Astrocyte of the cerebellum (primary cell): ENCODE results near the gene AGPAT3.

ENCODE experiments used
- DNase-seq: peaks from one replicate; pipeline ENCODE4 v3.0.0-alpha.2; 2011; ENCODE audit warnings: low read depth
- H3K4me3 ChIP-seq: 2 replicates; pipeline ENCODE4 v1.5.1; 2011; ENCODE audit warnings: mild to moderate bottlenecking, low read depth, low read length, moderate library complexity
- in situ Hi-C: cut with HindIII; loops from 2 replicates; pipeline ENCODE4 v1.10.0; 2017; ENCODE audit warnings: low sequenced_read_pairs
- TF ChIP-seq, protein P1 (sequence below): IDR thresholded peaks from 2 replicates; pipeline ENCODE4 v1.5.1; 2012; ENCODE audit warnings: low read length, low read depth, moderate library complexity, mild to moderate bottlenecking; ENCODE audit errors: missing control alignments

AGPAT3 gene

DNA sequence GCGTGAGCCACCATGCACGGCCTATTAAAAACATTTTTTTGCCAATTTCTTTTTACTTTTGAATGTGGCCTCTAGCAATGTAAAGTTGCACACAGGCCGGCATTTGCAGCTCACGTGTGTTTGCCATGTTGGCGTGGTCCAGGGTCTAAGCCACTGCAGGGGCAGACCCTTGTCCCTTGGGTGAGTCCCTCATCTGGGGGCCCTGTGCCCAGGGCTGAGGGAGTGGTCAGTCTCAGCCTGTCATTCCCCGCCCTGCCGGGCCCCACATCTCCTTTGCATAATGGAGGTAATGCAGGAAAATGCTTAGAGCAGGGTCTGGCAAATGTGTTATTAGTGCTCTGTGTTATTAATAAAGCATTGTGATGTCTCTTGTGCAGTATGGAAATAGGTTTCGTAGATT lies 16.9 kb downstream of the AGPAT3 start:
- no peak overlapping the region for H3K4me3 ChIP-seq
- TF ChIP-seq, protein P1, sequence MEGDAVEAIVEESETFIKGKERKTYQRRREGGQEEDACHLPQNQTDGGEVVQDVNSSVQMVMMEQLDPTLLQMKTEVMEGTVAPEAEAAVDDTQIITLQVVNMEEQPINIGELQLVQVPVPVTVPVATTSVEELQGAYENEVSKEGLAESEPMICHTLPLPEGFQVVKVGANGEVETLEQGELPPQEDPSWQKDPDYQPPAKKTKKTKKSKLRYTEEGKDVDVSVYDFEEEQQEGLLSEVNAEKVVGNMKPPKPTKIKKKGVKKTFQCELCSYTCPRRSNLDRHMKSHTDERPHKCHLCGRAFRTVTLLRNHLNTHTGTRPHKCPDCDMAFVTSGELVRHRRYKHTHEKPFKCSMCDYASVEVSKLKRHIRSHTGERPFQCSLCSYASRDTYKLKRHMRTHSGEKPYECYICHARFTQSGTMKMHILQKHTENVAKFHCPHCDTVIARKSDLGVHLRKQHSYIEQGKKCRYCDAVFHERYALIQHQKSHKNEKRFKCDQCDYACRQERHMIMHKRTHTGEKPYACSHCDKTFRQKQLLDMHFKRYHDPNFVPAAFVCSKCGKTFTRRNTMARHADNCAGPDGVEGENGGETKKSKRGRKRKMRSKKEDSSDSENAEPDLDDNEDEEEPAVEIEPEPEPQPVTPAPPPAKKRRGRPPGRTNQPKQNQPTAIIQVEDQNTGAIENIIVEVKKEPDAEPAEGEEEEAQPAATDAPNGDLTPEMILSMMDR: no peak
- in situ Hi-C loops: no loop called here
- DNase-seq: no peak

DNA sequence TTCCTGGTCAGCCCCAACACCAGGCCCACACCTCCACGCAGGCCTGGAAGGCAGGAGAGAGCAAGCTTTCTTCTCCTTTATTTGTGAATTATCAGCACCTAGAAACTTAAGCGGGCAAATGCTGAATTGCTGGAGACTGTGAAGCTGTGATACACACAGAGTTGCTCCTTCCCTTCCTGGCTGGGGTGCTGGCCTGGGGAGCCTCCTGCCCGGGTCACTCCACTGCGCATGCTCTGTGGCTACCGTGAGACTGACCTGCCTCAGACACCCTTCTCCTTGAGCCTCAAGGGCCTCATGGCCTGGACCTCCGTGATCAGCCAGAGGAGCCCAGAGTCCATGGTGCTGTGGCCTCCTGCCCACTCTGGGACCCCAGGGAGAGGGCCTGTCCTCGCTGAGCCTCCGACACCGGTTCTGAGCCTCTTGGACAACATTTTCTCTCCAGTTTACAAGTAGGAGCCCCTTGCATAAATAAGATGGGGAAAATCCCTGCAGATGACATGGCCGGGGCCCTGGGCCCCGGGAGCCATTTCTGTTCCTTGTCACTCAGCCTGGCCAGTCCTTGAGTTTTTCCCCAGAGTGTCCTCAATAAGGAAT lies 18.0 kb downstream of the AGPAT3 start:
- in situ Hi-C loops: no loop called here
- DNase-seq: no peak
- no peak overlapping the region for H3K4me3 ChIP-seq
- TF ChIP-seq, protein P1: no peak

DNA sequence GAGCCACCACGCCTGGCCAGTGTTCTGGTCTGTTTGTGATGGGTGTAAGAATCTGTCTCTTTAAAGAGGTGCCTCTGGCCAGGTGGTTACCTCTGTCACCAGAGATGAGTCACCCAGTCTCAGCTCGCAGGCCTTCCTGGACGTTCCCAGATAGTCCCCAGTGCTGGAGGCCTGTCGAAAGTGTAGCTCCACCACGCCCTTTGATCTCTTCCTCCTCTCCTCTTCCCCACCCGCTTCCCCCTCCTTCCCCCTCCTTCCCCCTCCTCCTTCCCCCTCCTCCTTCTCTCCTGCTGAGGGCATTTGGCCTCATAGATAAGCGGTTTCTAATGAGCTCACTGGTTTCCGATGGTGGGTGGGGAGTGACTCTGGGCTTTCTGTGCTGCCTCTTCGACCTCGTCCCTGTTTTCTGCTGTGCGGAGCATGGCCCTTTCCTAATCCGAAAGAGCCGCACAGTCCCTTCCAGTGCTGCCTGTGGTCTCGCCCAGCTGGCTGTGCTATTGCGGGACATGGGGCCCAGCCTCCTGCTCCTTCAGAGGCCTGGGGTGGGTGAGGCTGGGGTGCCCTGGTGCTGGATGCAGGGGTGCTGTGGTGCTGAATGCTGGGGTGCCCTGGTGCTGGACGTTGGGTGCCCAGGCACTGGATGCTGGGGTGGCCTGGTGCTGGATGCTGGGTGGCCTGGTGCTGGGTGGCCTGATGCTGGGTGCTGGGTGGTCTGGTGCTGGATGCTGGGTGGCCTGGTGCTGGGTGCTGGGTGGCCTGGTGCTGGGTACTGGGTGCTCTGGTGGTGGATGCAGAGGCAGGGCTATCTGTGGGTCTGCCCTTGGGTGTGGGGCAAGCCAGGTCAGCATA lies 19.2 kb downstream of the AGPAT3 start:
- DNase-seq: no peak
- in situ Hi-C loops: no loop called here
- H3K4me3 ChIP-seq: no peak overlapping the region
- TF ChIP-seq, protein P1: no peak

DNA sequence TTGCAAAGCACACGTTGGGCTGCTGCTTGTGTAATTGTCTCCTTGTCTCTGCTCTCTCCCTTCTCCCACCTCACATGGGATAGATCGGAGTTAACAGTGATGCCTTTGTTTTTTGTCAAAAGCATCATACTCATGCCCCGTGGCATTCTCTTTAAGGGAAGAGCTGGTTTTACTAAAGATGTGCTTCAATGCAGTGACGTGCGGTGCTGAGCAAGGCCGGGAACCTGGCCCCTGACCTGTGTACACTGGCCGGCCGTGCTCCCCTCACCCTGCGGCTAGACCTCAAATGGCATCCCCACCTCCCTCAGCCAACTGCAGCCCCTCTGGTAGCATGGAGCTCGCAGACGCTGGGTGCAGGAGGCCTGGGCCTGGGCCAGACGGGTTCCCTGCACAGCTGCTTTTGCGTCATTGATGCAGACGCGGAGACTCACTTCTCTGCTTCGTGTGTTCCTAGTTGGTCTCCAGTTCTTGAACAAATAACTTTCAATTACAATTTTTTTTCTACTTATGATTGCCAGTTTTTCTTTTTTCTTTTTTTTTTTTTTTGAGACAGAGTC lies 19.9 kb downstream of the AGPAT3 start:
- TF ChIP-seq, protein P1: no peak
- no peak overlapping the region for H3K4me3 ChIP-seq
- in situ Hi-C loops: no loop called here
- DNase-seq: no peak

DNA sequence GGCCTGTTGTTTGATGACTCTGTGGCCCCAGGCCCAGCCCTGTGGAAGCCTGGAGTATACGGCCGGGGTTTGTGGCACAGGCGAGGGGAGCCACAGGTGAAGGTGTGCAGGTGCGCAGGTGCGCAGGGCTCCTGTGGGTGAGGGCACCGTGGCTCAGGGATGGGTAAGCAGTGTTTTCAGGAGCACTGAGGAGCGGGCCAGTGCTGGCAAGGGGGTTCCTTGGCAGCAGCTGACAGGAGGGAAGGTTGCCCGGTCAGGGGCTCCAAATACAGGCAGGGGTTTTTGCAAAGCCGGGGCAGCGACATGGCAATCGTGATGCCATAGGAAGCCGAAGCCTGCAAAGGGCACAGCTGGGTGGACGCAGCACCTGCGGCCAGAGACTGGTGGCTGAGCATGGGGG lies 20.7 kb downstream of the AGPAT3 start:
- TF ChIP-seq, protein P1: no peak
- in situ Hi-C loops: no loop called here

DNA sequence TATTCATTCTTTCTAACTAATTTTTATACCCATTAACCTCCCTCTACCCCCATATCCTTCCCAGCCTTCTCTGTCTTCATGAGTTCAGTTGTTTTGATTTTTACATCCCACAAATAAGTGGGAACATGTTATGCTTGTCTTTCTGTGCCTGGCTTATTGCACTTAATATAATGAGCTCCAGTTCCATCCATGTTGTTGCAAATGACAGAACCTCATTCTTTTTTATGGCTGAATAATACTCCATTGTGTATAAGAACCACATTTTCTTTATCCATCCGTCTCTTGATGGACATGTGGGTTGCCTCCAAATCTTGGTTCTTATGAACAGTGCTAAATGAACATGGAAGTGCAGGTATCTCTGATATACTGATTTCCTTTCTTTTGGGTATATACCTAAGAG lies 21.5 kb downstream of the AGPAT3 start:
- in situ Hi-C loops: no loop called here
- TF ChIP-seq, protein P1: no peak
- no peak for DNase-seq
- no peak overlapping the region for H3K4me3 ChIP-seq

More for the DNA sequence above, 20.7 kb downstream of the AGPAT3 start:
- DNase-seq: no peak
- H3K4me3 ChIP-seq: no peak overlapping the region
